Ecto neural progenitor cell (in vitro differentiated cells): ENCODE data around the gene SLC66A1.

ENCODE experiments used
- DNase-seq: peaks from one replicate; pipeline ENCODE4 v3.0.0-alpha.2; 2018; ENCODE audit warnings: low spot score

Gene SLC66A1

DNA sequence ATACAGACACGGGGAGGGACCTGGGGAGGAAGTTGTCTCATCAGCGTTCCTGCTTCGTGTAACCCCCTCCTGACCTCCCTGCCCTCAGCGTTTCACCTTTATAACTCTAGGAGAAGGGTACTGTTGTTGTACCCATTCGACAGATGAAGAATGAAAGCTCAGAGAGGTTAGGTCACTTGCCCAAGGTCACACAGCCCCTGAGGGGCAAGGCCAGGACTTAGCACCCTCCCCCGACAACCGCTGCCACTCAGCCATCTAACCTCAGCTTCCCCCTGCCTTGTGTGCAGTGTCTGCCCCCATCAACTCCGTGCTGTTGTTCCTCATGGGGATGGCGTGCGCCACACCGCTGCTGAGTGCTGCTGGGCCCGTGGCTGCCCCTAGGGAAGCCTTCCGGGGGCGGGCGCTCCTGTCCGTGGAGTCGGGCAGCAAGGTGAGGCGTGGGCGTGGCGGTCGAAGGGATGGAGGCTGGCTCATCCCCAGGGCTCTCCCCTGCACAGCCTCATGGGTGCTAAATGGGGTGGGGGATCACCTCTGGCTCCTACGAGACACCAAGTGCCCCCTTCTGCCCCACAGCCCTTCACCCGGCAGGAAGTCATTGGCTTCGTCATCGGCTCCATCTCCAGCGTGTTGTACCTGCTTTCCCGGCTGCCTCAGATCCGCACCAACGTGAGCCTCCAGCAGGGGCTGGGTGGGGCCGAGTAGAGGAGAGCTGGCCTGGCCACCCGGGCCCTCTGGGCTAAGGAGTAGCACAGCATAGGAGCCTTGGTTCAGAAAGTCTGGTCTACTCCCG lies 14.0 kb downstream of the SLC66A1 start:
- DNase-seq: no peak

GRCh38 chr1:19326748-19327065 lies 14.6 kb downstream of the SLC66A1 start:
- no peak for DNase-seq

DNA sequence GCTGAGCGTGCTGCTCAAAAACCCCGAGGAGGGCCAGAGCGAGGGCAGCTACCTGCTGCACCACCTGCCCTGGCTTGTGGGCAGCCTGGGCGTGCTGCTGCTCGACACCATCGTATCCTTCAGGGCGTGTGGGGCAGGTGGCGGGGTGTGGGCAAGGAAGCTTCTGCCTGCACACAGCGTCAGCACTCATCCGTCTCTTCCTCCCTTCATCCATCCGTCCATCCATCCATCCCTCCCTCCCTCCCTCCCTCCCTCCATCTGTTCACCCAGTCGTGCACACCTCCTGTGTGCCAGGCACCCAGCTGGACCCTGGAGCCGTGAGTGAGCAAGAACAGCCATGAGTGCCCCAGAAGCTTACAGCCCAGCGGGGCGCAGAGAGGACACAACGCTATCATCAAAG lies 15.2 kb downstream of the SLC66A1 start:
- DNase-seq: no peak

GRCh38 chr1:19327736-19328135 lies 15.6 kb downstream of the SLC66A1 start:
- no peak for DNase-seq

GRCh38 chr1:19328486-19328885 lies 16.4 kb downstream of the SLC66A1 start:
- DNase-seq: no peak

GRCh38 chr1:19329188-19329587 lies 17.1 kb downstream of the SLC66A1 start:
- DNase-seq: no peak

GRCh38 chr1:19329611-19330010 lies 17.5 kb downstream of the SLC66A1 start:
- no peak for DNase-seq

DNA sequence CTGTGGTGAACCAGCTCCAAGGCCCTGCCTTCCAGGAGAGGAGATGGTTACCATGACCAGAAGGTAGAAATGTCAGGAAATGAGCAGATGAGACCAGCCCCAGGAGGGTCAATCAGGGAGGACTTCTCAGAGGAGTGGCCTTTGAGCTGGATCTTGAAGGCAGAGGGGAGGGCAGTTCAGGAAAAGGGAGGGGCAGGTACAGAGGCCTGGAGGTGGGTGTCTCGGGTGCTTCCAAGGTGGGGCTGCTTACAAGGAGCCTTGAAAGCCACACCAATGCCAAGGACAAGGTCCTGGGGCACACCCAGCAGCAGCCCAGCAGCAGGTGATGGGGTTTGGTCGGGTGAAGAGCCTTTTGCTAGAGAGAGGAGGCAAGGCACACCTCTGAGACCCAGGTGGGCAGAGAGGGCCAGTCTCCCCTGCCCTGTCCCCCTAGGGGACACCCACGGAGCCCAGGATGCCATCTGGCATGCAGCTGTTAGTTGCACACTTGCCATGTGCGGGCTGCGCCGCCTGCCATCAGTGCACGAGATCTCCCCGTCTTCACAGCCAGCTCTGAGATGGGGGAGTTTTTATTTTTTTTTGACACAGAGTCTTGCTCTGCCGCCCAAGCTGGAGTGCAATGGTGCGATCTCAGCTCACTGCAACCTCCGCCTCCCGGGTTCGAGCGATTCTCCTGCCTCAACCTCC lies 18.5 kb downstream of the SLC66A1 start:
- DNase-seq: no peak

DNA sequence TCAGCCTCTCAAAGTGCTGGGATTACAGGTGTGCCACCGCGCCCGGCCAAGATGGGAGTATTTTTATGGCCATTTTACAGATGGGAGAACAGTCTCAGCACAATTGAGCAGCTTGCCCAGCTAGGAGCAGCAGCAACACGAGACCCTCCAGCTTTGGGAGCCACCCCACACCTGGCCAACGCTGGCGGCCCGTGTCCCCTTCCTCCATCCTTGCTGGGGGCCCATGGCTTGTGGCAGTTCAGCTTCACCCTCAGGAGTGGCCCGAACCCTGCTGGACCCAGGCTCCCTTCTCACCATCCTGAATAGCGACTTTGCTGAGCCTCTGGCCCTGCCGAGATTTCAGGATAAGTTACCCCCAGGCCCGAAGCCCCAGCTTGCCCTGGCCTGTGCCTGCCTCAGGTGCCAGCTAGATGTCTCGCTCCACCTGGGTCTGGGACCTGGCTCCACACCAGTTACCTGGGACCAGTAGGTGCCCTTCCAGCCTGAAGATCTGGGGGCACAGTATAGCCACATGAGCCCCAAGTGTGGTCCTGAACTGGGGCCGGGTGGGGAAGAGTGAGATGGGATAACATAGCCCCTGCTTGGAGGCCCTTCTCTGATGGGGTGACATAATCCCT lies 19.2 kb downstream of the SLC66A1 start:
- DNase-seq: no peak

DNA sequence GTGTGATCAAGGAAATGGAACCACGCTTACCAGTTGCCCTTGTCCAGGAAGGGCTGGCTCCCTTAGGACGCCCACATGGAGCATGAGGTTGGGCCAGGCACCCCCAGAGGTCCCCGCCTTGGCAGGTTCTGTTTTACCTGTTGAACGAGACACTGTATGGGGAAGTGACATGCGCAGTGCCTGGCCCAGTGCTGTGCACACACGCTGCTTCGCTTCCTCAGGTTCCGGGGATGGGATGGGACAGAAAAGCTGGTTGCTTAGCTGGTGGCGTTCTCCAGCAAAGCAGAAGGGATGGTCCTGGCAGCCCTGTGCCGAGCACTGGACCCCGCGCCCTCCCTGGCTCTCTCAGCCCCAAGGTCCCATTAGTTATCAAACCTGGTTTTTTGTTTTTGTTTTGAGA lies 20.7 kb downstream of the SLC66A1 start:
- DNase-seq: no peak

GRCh38 chr1:19333587-19334354 lies 21.6 kb downstream of the SLC66A1 start:
- no peak for DNase-seq

GRCh38 chr1:19336543-19336942 lies 24.4 kb downstream of the SLC66A1 start:
- DNase-seq: no peak

- no peak for DNase-seq
Measured at GRCh38 chr1:19337289-19337688, 25.2 kb downstream of the SLC66A1 start.

- peak; percentile 81 for DNase-seq
Measured at GRCh38 chr1:19338323-19338762, 26.2 kb downstream of the SLC66A1 start.

- no peak for DNase-seq
Measured at GRCh38 chr1:19339214-19339861, 27.2 kb downstream of the SLC66A1 start.

DNA sequence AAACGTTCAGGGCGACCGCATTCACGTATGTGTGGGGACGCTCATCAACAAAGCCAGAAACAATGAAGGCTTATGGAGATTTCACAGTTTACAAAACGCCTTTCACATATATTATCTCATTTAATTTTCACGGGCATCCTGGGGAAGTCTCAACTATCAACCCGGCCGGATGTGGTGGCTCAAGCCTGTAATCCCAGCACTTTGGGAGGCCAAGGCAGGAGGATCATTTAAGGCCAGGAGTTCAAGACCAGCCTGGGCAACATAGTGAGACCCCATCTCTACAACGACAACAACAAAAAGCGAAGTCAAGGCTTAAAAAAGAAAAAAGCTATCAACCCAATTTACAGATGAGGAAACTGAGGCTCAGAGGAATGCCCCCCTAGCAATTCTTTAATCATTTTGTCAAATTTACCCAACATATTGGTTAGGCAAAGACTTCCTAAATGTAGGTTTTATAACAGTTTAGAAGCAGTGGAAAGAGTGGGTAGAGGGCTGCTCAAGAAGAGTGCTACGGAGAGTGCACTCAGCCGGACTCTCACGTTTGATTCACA lies 28.3 kb downstream of the SLC66A1 start:
- no peak for DNase-seq

- DNase-seq: peak; percentile 85
Measured at GRCh38 chr1:19341201-19342061, 29.3 kb downstream of the SLC66A1 start.

GRCh38 chr1:19342062-19342750 lies 30.1 kb downstream of the SLC66A1 start:
- no peak for DNase-seq

DNA sequence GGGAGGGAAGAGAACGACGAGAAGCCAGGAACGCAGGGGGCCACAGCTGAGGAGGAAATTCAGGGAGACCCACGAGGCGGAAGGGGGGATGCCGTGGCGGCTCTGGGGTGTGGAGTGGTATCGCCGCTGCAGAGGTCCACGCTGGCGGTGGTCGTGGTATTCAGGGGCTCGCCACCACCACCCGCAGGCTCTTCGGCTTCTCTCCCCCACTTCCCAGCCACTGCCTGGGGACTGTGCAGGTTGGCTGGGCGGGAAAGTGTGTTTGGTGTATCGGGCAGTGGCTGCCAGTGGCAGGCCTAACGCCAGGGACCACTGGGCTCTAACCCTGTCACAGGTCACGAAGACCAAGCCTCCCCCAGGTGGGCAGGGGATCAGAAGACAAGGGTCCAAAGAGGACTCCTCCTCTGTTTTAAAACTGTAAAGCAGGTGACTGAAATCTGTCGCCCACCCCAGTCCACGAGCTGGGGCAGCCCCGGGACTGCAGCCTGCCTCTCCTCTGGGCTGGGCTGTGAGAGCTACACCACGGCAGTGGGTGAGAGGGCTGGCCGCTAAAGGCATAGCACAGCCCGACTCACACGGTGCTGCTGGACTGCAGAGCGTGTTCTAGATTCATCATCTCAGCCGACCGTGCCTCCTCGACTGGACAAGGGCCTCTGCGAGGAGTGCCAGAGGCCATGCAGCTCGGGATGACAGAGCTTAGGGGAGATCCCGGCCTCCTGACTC lies 30.9 kb downstream of the SLC66A1 start:
- no peak for DNase-seq
